HG03045 (cell line): ENCODE results near the gene RBP4.

Source experiments
- ATAC-seq: cut with Tn5 transposase; IDR thresholded peaks from one replicate; pipeline ENCODE4 v1.9.1; 2021; ENCODE audit warnings: mild to moderate bottlenecking, moderate library complexity; ENCODE audit not compliant: unreplicated experiment

Gene RBP4

GRCh38 chr10:93597075-93597599 is 3.9 kb downstream of the RBP4 start:
- ATAC-seq: no peak

GRCh38 chr10:93596539-93596938 is 4.5 kb downstream of the RBP4 start:
- no peak for ATAC-seq

- no peak for ATAC-seq
These were observed 5.5 kb downstream of the RBP4 start for GRCh38 chr10:93595378-93596161.

- no peak for ATAC-seq
These were observed 6.5 kb downstream of the RBP4 start for GRCh38 chr10:93594518-93594917.

- ATAC-seq: no peak
These were observed 7.3 kb downstream of the RBP4 start for GRCh38 chr10:93593749-93594148.

- no peak for ATAC-seq
These were observed 7.8 kb downstream of the RBP4 start for GRCh38 chr10:93593254-93593653.

GRCh38 chr10:93591065-93591808 is 9.8 kb downstream of the RBP4 start:
- no peak for ATAC-seq

GRCh38 chr10:93590638-93591037 is 10.4 kb downstream of the RBP4 start:
- ATAC-seq: no peak

- no peak for ATAC-seq
These were observed 11.1 kb downstream of the RBP4 start for GRCh38 chr10:93589648-93590562.

- no peak for ATAC-seq
These were observed 16.6 kb downstream of the RBP4 start for GRCh38 chr10:93584445-93584844.

GRCh38 chr10:93580828-93581227 is 20.2 kb downstream of the RBP4 start:
- ATAC-seq: no peak

GRCh38 chr10:93579985-93580711 is 20.9 kb downstream of the RBP4 start:
- ATAC-seq: no peak

GRCh38 chr10:93579089-93579488 is 21.9 kb downstream of the RBP4 start:
- ATAC-seq: no peak

GRCh38 chr10:93577565-93577964 is 23.5 kb downstream of the RBP4 start:
- no peak for ATAC-seq

- no peak for ATAC-seq
These were observed 24.1 kb downstream of the RBP4 start for GRCh38 chr10:93576888-93577287.

GRCh38 chr10:93573924-93574323 is 27.1 kb downstream of the RBP4 start:
- ATAC-seq: no peak

- no peak for ATAC-seq
These were observed 27.8 kb downstream of the RBP4 start for GRCh38 chr10:93573051-93573909.

- no peak for ATAC-seq
These were observed 28.4 kb downstream of the RBP4 start for GRCh38 chr10:93572606-93573005.

- no peak for ATAC-seq
These were observed 30.7 kb downstream of the RBP4 start for GRCh38 chr10:93570383-93570782.

GRCh38 chr10:93568105-93568390 is 33.0 kb downstream of the RBP4 start:
- ATAC-seq: no peak
